Limb (tissue), 2 donors: Measurements from ENCODE around the gene SCYL1.
A peak's percentile ranks its signal among the peaks of the same experiment; 100 is the strongest.
"Not testable (repeated sequence)": the region's sequence is repeated elsewhere in the genome, so short reads cannot be mapped to it uniquely, and the experiment has no call there.

ENCODE experiments used
- DNase-seq, 2 donors: peaks; one replicate each; pipeline ENCODE4 v3.0.0-alpha.2; 2016; ENCODE audit errors: extremely low spot score in 2 of 2

The SCYL1 gene

GRCh38 chr11:65564879-65565559, 40.1 kb downstream of the SCYL1 start:
- DNase-seq = not testable (repeated sequence)

- no peak for DNase-seq
Observed at GRCh38 chr11:65565624-65566453, 41.0 kb downstream of the SCYL1 start.

GRCh38 chr11:65569164-65569972, 44.5 kb downstream of the SCYL1 start:
- no peak for DNase-seq

GRCh38 chr11:65569973-65570918, 45.4 kb downstream of the SCYL1 start, which contains the start of gene ZNRD2:
Gene ZNRD2, plus strand, starts transcription at chr11:65570477. Its CDS starts 15 bp downstream, at chr11:65570492.
- peak; percentile 95 to 97 for DNase-seq

- no peak for DNase-seq
Observed at GRCh38 chr11:65571420-65571819, 46.5 kb downstream of the SCYL1 start.

- no peak for DNase-seq
Observed at GRCh38 chr11:65571940-65572339, 47.1 kb downstream of the SCYL1 start.

- peak; percentile 91 to 94 for DNase-seq
Observed at GRCh38 chr11:65572356-65573051, 47.6 kb downstream of the SCYL1 start, which contains the start of gene FAM89B. Gene FAM89B, plus strand, starts transcription at chr11:65572538. Its CDS starts 132 bp downstream, at chr11:65572670.

- DNase-seq = no peak
Observed at GRCh38 chr11:65573391-65574079, 48.7 kb downstream of the SCYL1 start.

GRCh38 chr11:65574109-65574810, 49.4 kb downstream of the SCYL1 start:
- DNase-seq = peak; percentile 88 to 95

- no peak for DNase-seq
Observed at GRCh38 chr11:65574811-65575567, 50.1 kb downstream of the SCYL1 start.

GRCh38 chr11:65575568-65576231, 50.8 kb downstream of the SCYL1 start, which contains the start of gene EHBP1L1:
Gene EHBP1L1, plus strand, starts transcription at chr11:65576053. Its CDS starts 250 bp downstream, at chr11:65576303.
- DNase-seq = peak in 1 of 2 donors; percentile 75

GRCh38 chr11:65576232-65576866, 51.5 kb downstream of the SCYL1 start:
- DNase-seq = no peak

GRCh38 chr11:65576867-65577755, 52.2 kb downstream of the SCYL1 start:
- no peak for DNase-seq

GRCh38 chr11:65577756-65578109, 52.9 kb downstream of the SCYL1 start:
- DNase-seq = no peak

GRCh38 chr11:65578134-65578533, 53.3 kb downstream of the SCYL1 start:
- no peak for DNase-seq

GRCh38 chr11:65578667-65579066, 53.8 kb downstream of the SCYL1 start:
- DNase-seq = no peak
